Right atrium auricular region (tissue), 2 donors: ENCODE data around the gene PROX1. TPM values are rescaled to one million over a fixed set of nuclear protein-coding genes. Genes with fewer than 3 reads are reported as not detected.

ENCODE experiments used
- DNase-seq: peaks from one replicate; pipeline ENCODE4 v3.0.0-alpha.2; 2019; ENCODE audit warnings: low spot score
- H3K27ac ChIP-seq, 2 donors: fragments of 200-600 bp; sonication (generic); 1 replicate in 1 of 2; 2 replicates in 1 of 2; pipeline ENCODE4 v1.5.1; 2016 to 2019
- H3K27me3 ChIP-seq, 2 donors: fragments of 200-600 bp; sonication (generic); one replicate each; pipeline versions ENCODE4 v1.5.1 to v1.6.0; 2017 to 2019
- H3K36me3 ChIP-seq: fragments of 200-600 bp; sonication (generic); one replicate; pipeline ENCODE4 v1.5.1; 2016
- H3K4me1 ChIP-seq, 2 donors: fragments of 200-600 bp; sonication (generic); one replicate each; pipeline versions ENCODE4 v1.5.1 to v1.6.0; 2017 to 2019
- H3K4me3 ChIP-seq, 2 donors: fragments of 200-600 bp; sonication (generic); 1 replicate in 1 of 2; 2 replicates in 1 of 2; pipeline ENCODE4 v1.5.1; 2017 to 2019; ENCODE audit warnings: mild to moderate bottlenecking in 1 of 2, moderate library complexity in 1 of 2
- H3K9me3 ChIP-seq, 2 donors: fragments of 200-600 bp; sonication (generic); one replicate each; pipeline ENCODE4 v1.5.1; 2019
- CTCF ChIP-seq, 2 donors: fragments of 200-600 bp; sonication (generic); IDR thresholded peaks; one replicate each; pipeline ENCODE4 v1.5.1; 2019; ENCODE audit warnings: antibody characterized with exemption in 2 of 2
- total RNA-seq, 2 donors: library from RNA; depleted of rRNA; stranded (reverse); fragments of >200 nt; gene quantifications; one replicate each; pipeline ENCODE4 v1.1.0, GENCODE V29; 2016

Gene PROX1
- total RNA-seq, 2 donors from 2014 or later, result 39.7 to 46.5 TPM

- TF ChIP-seq CTCF (IDR thresholded peaks at IDR 0.05), result no peak
- no peaks in the 10 kb centered on the region for H3K27me3 ChIP-seq
- DNase-seq, result no peak
Observed at GRCh38 chr1:214071469-214071868, 83.7 kb downstream of the PROX1 start.

GRCh38 chr1:214072426-214073157 is 84.8 kb downstream of the PROX1 start:
- Histone ChIP-seq H3K27me3 (no peaks in the 10 kb centered on the region), H3K4me1 (no peaks in the 10 kb centered on the region), H3K36me3 (no peaks in the 10 kb centered on the region), H3K4me3 (no peak overlapping the region), H3K27ac (no peak overlapping the region), H3K9me3 (no peaks in the 10 kb centered on the region)
- no peak for DNase-seq
- no peak for TF ChIP-seq CTCF (IDR thresholded peaks at IDR 0.05)

More at GRCh38 chr1:214071469-214071868, 83.7 kb downstream of the PROX1 start:
- H3K27ac ChIP-seq, result no peak overlapping the region
- no peaks in the 10 kb centered on the region for H3K9me3 ChIP-seq
- no peaks in the 10 kb centered on the region for H3K4me1 ChIP-seq
- H3K36me3 ChIP-seq, result no peaks in the 10 kb centered on the region
- H3K4me3 ChIP-seq, result no peak overlapping the region

GRCh38 chr1:214074477-214074876 is 86.7 kb downstream of the PROX1 start:
- no peak for TF ChIP-seq CTCF (IDR thresholded peaks at IDR 0.05)
- H3K9me3 ChIP-seq, result no peaks in the 10 kb centered on the region
- H3K27ac ChIP-seq, result no peak overlapping the region
- H3K36me3 ChIP-seq, result no peaks in the 10 kb centered on the region
- H3K4me3 ChIP-seq, result no peak overlapping the region
- no peak for DNase-seq
- H3K27me3 ChIP-seq, result no peaks in the 10 kb centered on the region
- no peaks in the 10 kb centered on the region for H3K4me1 ChIP-seq

- TF ChIP-seq CTCF (IDR thresholded peaks at IDR 0.05), result no peak
- DNase-seq, result no peak
Observed at GRCh38 chr1:214075305-214075998, 87.7 kb downstream of the PROX1 start.

GRCh38 chr1:214075999-214076707 is 88.4 kb downstream of the PROX1 start:
- H3K4me3 ChIP-seq, result no peak overlapping the region
- H3K36me3 ChIP-seq, result no peaks in the 10 kb centered on the region
- DNase-seq, result no peak
- no peak overlapping the region for H3K27ac ChIP-seq
- H3K27me3 ChIP-seq, result no peaks in the 10 kb centered on the region
- H3K4me1 ChIP-seq, result no peaks in the 10 kb centered on the region
- no peaks in the 10 kb centered on the region for H3K9me3 ChIP-seq
- TF ChIP-seq CTCF (IDR thresholded peaks at IDR 0.05), result no peak

More at GRCh38 chr1:214075305-214075998, 87.7 kb downstream of the PROX1 start:
- no peaks in the 10 kb centered on the region for H3K9me3 ChIP-seq
- no peaks in the 10 kb centered on the region for H3K27me3 ChIP-seq
- H3K36me3 ChIP-seq, result no peaks in the 10 kb centered on the region
- no peak overlapping the region for H3K27ac ChIP-seq
- no peaks in the 10 kb centered on the region for H3K4me1 ChIP-seq
- H3K4me3 ChIP-seq, result no peak overlapping the region
